DOHH2 (cell line): ENCODE results near the gene ANTXR1.

Source experiments
- EZH2phosphoT487 ChIP-seq: fragments of 200-600 bp; sonication (generic); IDR thresholded peaks from 2 replicates; pipeline ENCODE4 v1.6.1; 2017; ENCODE audit warnings: borderline replicate concordance, mild to moderate bottlenecking, antibody characterized with exemption, low read length, moderate library complexity, mixed read lengths
- TF ChIP-seq, protein P1 (sequence below): fragments of 200-600 bp; sonication (generic); IDR thresholded peaks from one replicate; pipeline ENCODE4 v1.5.1; 2014; ENCODE audit warnings: antibody characterized with exemption, mild to moderate bottlenecking, low read depth, low read length; ENCODE audit not compliant: poor library complexity, severe bottlenecking

DNA sequence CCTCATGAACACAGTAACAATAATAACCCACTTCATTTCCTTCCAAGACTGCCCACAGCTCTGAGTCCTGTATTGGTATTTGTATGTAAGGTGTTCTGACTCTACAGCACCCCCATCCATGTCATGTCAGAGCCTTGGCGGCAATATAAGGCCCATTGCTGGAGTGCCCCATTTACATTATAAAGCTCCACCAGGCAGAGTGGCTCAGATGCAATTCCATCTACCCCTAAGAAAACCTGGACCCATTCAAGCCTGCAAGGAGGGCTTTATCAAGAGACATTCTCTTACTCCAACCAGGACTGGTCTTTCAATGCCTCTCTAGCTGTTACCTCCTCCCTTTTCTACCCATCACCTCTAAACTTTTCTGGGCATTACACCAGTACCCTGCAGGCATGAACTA lies 101.6 kb downstream of the ANTXR1 start:
- TF ChIP-seq, protein P1, sequence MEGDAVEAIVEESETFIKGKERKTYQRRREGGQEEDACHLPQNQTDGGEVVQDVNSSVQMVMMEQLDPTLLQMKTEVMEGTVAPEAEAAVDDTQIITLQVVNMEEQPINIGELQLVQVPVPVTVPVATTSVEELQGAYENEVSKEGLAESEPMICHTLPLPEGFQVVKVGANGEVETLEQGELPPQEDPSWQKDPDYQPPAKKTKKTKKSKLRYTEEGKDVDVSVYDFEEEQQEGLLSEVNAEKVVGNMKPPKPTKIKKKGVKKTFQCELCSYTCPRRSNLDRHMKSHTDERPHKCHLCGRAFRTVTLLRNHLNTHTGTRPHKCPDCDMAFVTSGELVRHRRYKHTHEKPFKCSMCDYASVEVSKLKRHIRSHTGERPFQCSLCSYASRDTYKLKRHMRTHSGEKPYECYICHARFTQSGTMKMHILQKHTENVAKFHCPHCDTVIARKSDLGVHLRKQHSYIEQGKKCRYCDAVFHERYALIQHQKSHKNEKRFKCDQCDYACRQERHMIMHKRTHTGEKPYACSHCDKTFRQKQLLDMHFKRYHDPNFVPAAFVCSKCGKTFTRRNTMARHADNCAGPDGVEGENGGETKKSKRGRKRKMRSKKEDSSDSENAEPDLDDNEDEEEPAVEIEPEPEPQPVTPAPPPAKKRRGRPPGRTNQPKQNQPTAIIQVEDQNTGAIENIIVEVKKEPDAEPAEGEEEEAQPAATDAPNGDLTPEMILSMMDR: no peak
- no peak for TF ChIP-seq EZH2phosphoT487
